ENCODE data around the gene KRT72.

DNA sequence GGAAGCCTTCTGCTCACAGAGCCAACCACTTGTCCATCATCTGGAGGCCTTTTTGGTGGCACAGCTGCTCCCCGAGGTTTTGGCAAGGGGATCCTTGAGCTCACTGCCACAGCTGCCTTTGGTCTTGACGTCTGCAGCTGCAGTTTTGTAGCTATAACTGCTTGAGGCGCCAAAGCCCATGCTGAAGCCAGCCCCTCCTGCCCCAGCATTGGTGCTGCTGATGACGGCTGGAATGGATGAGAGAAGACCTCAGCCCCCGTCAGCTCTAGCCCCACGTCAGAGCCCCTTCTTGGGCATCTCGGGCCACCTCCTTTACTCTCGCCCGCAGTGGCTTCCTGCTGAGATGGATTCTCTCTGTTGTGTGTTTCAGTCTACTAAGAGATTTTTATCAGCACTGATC lies 15.3 kb downstream of the KRT72 start:
- no peak for TF ChIP-seq CTCF (IDR thresholded peaks at IDR 0.05)
- no peak for TF ChIP-seq POLR2AphosphoS5 (IDR thresholded peaks at IDR 0.05; ENCODE audit: insufficient read depth in 1 of 2, low read depth in 1 of 2)

Data from vagina (tissue), 2 donors.